ENCODE data around the gene SPATA4. TPM values are rescaled to one million over a fixed set of nuclear protein-coding genes. Genes with fewer than 3 reads are reported as not detected.

The SPATA4 gene
- total RNA-seq, 5 donors from 2014 or later (not counting 1 experiment from before 2014, with no cell fraction given): not detected

Other genes starting within 250 kb of the SPATA4 start
- 1 to 10 TPM in 2 of 5 donors, under 1 TPM in 3; 0.92 to 2.0 (median 0.98) TPM for gene WDR17, start 129.7 kb downstream of the SPATA4 start, total RNA-seq
- gene ASB5, start 73.6 kb upstream of the SPATA4 start, total RNA-seq: not detected
- 100 to 1,000 TPM; 137 to 163 (median 155) TPM for gene SPCS3, start 124.4 kb upstream of the SPATA4 start, total RNA-seq

Data from T-cell (primary cell).